Measurements from ENCODE around the gene MACROD1. TPM values are rescaled to one million over a fixed set of nuclear protein-coding genes. Genes with fewer than 3 reads are reported as not detected.

Gene MACROD1
- total and polyA plus RNA-seq, 2 donors (not counting 3 experiments of a cell fraction or from before 2014, with no cell fraction given): 11.0 to 16.2 TPM

GRCh38 chr11:64157631-64158394 is 8.1 kb downstream of the MACROD1 start:
- dilution Hi-C loops (cut with MboI; ENCODE audit: extremely low pct_ligation_motif_present, low sequenced_read_pairs): no loop called here
- H4K20me1 ChIP-seq (replicated peaks; ENCODE audit: control insufficient read depth, extremely low read depth, insufficient read depth, low read length): no peaks in the 10 kb centered on the region
- H3K79me2 ChIP-seq (ENCODE audit: control insufficient read depth, insufficient read depth, low read length): peaks cover 2% of the 10 kb centered on the region
- H3K9me3 ChIP-seq (replicated peaks; ENCODE audit: control insufficient read depth, insufficient read depth, low read length): no peaks in the 10 kb centered on the region
- no peak for TF ChIP-seq FOS (IDR thresholded peaks at IDR 0.05; ENCODE audit: borderline replicate concordance, insufficient read depth, low read length)
- TF ChIP-seq, protein P1, sequence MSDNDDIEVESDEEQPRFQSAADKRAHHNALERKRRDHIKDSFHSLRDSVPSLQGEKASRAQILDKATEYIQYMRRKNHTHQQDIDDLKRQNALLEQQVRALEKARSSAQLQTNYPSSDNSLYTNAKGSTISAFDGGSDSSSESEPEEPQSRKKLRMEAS (IDR thresholded peaks at IDR 0.05; ENCODE audit: insufficient read depth, insufficient read length): no peak
- TF ChIP-seq EZH2 (IDR thresholded peaks at IDR 0.05; ENCODE audit: borderline replicate concordance, low read depth, low read length, severe bottlenecking): no peak
- TF ChIP-seq MYC (IDR thresholded peaks at IDR 0.05; ENCODE audit: low read depth, low read length): no peak
- TF ChIP-seq POLR2AphosphoS5 (IDR thresholded peaks at IDR 0.05; ENCODE audit: insufficient read depth, low read depth, low read length): no peak
- no peak for TF ChIP-seq JUN (IDR thresholded peaks at IDR 0.05; ENCODE audit: borderline replicate concordance, insufficient read depth, insufficient read length, low read depth)
- no peak for TF ChIP-seq POLR2A (IDR thresholded peaks at IDR 0.05; ENCODE audit: low read depth, low read length)
- TF ChIP-seq GATA2 (IDR thresholded peaks at IDR 0.05; ENCODE audit: insufficient read depth, insufficient read length, low read depth, low read length): no peak
- TF ChIP-seq, protein P2, sequence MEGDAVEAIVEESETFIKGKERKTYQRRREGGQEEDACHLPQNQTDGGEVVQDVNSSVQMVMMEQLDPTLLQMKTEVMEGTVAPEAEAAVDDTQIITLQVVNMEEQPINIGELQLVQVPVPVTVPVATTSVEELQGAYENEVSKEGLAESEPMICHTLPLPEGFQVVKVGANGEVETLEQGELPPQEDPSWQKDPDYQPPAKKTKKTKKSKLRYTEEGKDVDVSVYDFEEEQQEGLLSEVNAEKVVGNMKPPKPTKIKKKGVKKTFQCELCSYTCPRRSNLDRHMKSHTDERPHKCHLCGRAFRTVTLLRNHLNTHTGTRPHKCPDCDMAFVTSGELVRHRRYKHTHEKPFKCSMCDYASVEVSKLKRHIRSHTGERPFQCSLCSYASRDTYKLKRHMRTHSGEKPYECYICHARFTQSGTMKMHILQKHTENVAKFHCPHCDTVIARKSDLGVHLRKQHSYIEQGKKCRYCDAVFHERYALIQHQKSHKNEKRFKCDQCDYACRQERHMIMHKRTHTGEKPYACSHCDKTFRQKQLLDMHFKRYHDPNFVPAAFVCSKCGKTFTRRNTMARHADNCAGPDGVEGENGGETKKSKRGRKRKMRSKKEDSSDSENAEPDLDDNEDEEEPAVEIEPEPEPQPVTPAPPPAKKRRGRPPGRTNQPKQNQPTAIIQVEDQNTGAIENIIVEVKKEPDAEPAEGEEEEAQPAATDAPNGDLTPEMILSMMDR (IDR thresholded peaks at IDR 0.05; ENCODE audit: extremely low read depth in 1 of 2, insufficient read depth in 1 of 2, low read depth in 1 of 2, low read length in 2 of 2): no peak
- no peaks in the 10 kb centered on the region for H3K4me1 ChIP-seq (ENCODE audit: control insufficient read depth, extremely low read depth, insufficient read depth, low read length)
- intact Hi-C loops (cut with micrococcal nuclease): no loop called here
- ChIA-PET POLR2A (no interaction called here), CTCF (no interaction called here)
- H3K9ac ChIP-seq (replicated peaks; ENCODE audit: extremely low read depth, insufficient read depth, low read length): no peak overlapping the region
- no peak overlapping the region for H3K27ac ChIP-seq (ENCODE audit: insufficient read depth, low read depth, low read length)
- DNase-seq (ENCODE audit: low read depth, low spot score) (no peak), FAIRE-seq (no peak)
- H3K27me3 ChIP-seq (ENCODE audit: control insufficient read depth in 2 of 2, insufficient read depth in 2 of 2, low read length in 2 of 2): no peaks in the 10 kb centered on the region
- no peaks in the 10 kb centered on the region for H3K36me3 ChIP-seq (ENCODE audit: control insufficient read depth in 2 of 2, extremely low read depth in 1 of 2, insufficient read depth in 2 of 2, low read length in 2 of 2)
- no peak overlapping the region for H3K4me2 ChIP-seq (ENCODE audit: insufficient read depth, low read length)
- H2AFZ ChIP-seq (ENCODE audit: low read depth, low read length): no peak overlapping the region
- BruUV-seq (replicated peaks): no TSS peak
- no peak overlapping the region for H3K4me3 ChIP-seq (replicated peaks in 1 of 3; ENCODE audit: insufficient read depth in 1 of 3, low read depth in 1 of 3, low read length in 3 of 3)
- no peaks in the 10 kb centered on the region for H3K9me1 ChIP-seq (replicated peaks; ENCODE audit: control insufficient read depth, extremely low read depth, insufficient read depth, low read length)

All from endothelial cell of umbilical vein (primary cell).